HFFc6 (cell line): Measurements from ENCODE around the gene KIAA0513. TPM values are rescaled to one million over a fixed set of nuclear protein-coding genes. Genes with fewer than 3 reads are reported as not detected.

Experiments
- DNase-seq: peaks from one replicate; pipeline ENCODE4 v3.0.0-alpha.2; 2018
- H3K27ac Mint-ChIP-seq: 2 replicates; pipeline ENCODE4 v1.8.0; 2020; ENCODE audit warnings: mild to moderate bottlenecking, mixed read lengths
- H3K27me3 Mint-ChIP-seq: 2 replicates; pipeline ENCODE4 v1.8.0; 2021; ENCODE audit warnings: mild to moderate bottlenecking, moderate library complexity, mixed read lengths; ENCODE audit not compliant: insufficient read depth
- H3K36me3 Mint-ChIP-seq: 2 replicates; pipeline ENCODE4 v1.8.0; 2021; ENCODE audit warnings: low read depth, mixed read lengths
- H3K4me1 Mint-ChIP-seq: 2 replicates; pipeline ENCODE4 v1.8.0; 2020; ENCODE audit warnings: low read depth, mixed read lengths
- H3K4me3 Mint-ChIP-seq: 2 replicates; pipeline ENCODE4 v1.8.0; 2020; ENCODE audit warnings: mild to moderate bottlenecking, moderate library complexity, mixed read lengths
- H3K9me3 Mint-ChIP-seq: 2 replicates; pipeline ENCODE4 v1.8.0; 2020; ENCODE audit warnings: mild to moderate bottlenecking, mixed read lengths
- total RNA-seq, 6 experiments: library from RNA; stranded (reverse); fragmentation: NEBNext Ultra II Directional; extraction: Animal tissue kit (Norgen Biotek cat#: 25700); gene quantifications; 2 replicates in 1 of 6; 3 replicates in 5 of 6; pipeline ENCODE4 v1.2.3, GENCODE V29; 2021
- TF ChIP-seq, protein P1 (sequence below): fragments of 200-600 bp; sonication (generic); IDR thresholded peaks from 2 replicates; pipeline ENCODE4 v1.5.0; 2021; ENCODE audit warnings: antibody characterized with exemption, mild to moderate bottlenecking

KIAA0513 gene
- total RNA-seq, 6 experiments from 2014 or later: 12.5 to 15.4 (median 13.8) TPM

DNA sequence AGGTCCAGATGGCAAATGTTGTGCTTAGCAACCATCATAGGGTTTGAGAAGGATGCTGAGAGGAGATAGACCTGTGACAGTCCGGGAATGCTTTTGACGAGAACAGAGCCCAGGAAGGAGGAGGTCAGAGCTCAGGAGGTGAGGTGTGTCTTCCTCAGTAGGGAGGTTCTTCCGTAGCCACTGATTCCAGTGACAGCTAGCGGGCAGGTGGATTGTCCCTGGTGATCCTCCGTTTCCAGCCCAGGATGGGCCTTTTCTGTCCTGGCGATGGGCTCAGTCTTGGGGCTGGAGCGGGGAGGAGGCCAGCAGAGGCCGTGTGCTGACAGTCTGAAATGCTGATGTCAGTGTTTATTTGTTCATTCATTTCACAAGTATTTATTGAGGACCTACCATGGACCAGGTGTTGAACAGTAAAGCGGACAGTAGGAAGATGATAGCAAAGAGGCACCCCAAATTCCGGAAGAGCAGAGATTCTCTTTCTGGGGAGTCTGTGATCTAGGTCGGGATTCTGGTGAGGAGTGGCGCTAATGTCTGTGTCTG is 38.8 kb downstream of the KIAA0513 start:
- no peaks in the 10 kb centered on the region; the same call in 1 of the 2 replicates for H3K27me3 Mint-ChIP-seq
- TF ChIP-seq, protein P1, sequence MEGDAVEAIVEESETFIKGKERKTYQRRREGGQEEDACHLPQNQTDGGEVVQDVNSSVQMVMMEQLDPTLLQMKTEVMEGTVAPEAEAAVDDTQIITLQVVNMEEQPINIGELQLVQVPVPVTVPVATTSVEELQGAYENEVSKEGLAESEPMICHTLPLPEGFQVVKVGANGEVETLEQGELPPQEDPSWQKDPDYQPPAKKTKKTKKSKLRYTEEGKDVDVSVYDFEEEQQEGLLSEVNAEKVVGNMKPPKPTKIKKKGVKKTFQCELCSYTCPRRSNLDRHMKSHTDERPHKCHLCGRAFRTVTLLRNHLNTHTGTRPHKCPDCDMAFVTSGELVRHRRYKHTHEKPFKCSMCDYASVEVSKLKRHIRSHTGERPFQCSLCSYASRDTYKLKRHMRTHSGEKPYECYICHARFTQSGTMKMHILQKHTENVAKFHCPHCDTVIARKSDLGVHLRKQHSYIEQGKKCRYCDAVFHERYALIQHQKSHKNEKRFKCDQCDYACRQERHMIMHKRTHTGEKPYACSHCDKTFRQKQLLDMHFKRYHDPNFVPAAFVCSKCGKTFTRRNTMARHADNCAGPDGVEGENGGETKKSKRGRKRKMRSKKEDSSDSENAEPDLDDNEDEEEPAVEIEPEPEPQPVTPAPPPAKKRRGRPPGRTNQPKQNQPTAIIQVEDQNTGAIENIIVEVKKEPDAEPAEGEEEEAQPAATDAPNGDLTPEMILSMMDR: no peak
- H3K4me3 Mint-ChIP-seq: no peak overlapping the region
- H3K4me1 Mint-ChIP-seq: no peaks in the 10 kb centered on the region
- H3K27ac Mint-ChIP-seq: no peak overlapping the region
- H3K9me3 Mint-ChIP-seq: no peaks in the 10 kb centered on the region
- H3K36me3 Mint-ChIP-seq: peaks cover 6% of the 10 kb centered on the region
- DNase-seq: no peak

DNA sequence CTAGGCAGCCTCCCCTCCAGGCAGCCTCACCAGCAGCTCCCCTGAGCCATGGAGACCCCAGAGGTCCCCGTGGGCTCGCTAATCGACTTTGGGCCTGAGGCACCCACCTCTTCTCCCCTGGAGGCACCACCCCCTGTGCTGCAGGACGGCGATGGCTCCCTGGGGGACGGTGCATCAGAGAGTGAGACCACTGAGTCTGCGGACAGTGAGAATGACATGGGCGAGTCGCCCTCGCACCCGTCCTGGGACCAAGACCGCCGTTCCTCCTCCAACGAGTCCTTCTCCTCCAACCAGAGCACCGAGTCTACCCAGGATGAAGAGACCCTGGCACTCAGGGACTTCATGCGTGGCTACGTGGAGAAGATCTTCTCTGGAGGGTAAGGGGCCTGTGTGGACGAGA is 39.4 kb downstream of the KIAA0513 start:
- TF ChIP-seq, protein P1: no peak
- peaks cover 6% of the 10 kb centered on the region for H3K36me3 Mint-ChIP-seq
- no peaks in the 10 kb centered on the region for H3K9me3 Mint-ChIP-seq
- H3K4me3 Mint-ChIP-seq: no peak overlapping the region
- no peak for DNase-seq
- no peaks in the 10 kb centered on the region; the same call in 1 of the 2 replicates for H3K27me3 Mint-ChIP-seq
- H3K27ac Mint-ChIP-seq: no peak overlapping the region
- H3K4me1 Mint-ChIP-seq: no peaks in the 10 kb centered on the region

DNA sequence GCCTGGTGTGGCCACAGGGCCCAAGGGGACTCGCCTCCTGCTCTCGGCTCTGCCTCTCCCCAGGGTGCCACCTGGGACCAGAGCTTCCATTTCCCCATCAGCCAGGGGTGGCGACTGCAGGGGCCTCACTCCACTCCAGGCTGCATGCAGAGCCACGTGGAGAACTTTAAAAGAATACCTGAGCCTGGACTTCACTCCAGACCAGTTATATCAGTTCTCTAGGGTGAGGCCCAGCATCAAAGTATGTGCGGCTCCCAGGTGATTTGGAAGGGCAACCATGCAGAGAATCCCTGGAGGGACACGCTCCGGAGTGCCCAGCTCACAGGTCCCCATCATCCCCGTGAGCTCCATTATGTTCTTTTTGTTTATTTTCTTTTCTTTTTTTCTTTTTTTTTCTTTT is 39.8 kb downstream of the KIAA0513 start:
- Mint-ChIP-seq H3K9me3 (no peaks in the 10 kb centered on the region), H3K27ac (no peak overlapping the region), H3K27me3 (no peaks in the 10 kb centered on the region; the same call in 1 of the 2 replicates), H3K4me3 (no peak overlapping the region), H3K36me3 (peaks cover 6% of the 10 kb centered on the region), H3K4me1 (peaks cover 1% of the 10 kb centered on the region; the same call in 1 of the 2 replicates)
- DNase-seq: no peak
- TF ChIP-seq, protein P1: no peak

DNA sequence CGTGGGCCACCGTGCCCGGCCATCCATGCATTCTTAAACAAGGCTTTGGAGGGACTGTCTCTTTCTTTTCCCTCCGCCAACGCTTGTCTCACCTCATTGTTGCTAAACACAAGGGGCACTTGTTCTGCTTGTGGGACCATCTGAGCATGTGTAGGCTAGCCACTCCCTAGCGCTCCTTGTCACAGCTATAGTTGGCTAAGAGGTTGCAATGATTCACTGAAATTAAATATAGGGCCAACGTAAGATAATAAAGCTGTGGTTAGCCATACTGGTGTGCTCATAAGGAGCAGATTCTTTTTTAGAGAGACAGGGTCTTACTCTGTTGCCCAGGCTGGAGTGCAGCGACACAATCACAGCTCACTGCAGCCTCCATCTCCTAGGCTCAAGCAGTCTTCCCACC is 41.2 kb downstream of the KIAA0513 start:
- Mint-ChIP-seq H3K9me3 (no peaks in the 10 kb centered on the region), H3K27ac (no peak overlapping the region), H3K36me3 (peaks cover 10% of the 10 kb centered on the region), H3K4me3 (no peak overlapping the region), H3K27me3 (no peaks in the 10 kb centered on the region; the same call in 1 of the 2 replicates), H3K4me1 (peaks cover 9% of the 10 kb centered on the region)
- no peak for DNase-seq
- TF ChIP-seq, protein P1: no peak

DNA sequence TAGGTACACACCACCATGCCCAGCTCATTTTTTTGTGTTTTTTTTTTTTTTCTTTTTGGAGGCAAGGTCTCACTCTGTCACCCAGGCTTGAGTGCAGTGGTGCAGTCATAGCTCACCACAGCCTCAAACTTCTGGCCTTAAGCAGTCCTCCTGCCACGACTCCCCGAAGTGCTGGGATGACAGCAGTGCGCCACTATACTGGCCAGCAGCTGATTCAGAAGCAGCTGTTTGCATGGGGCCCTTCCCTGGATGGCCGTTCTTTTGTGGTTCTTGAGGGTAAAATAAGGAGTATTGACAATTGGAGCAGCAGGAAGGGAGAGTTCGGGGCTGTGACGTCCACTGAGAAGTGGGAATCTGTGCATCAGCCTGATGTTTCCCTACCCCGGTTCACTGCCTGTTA is 41.6 kb downstream of the KIAA0513 start:
- peaks cover 10% of the 10 kb centered on the region for H3K36me3 Mint-ChIP-seq
- H3K4me3 Mint-ChIP-seq: no peak overlapping the region
- H3K27ac Mint-ChIP-seq: no peak overlapping the region
- TF ChIP-seq, protein P1: no peak
- H3K9me3 Mint-ChIP-seq: no peaks in the 10 kb centered on the region
- H3K4me1 Mint-ChIP-seq: peaks cover 9% of the 10 kb centered on the region
- no peaks in the 10 kb centered on the region; the same call in 1 of the 2 replicates for H3K27me3 Mint-ChIP-seq
- no peak for DNase-seq
